ENCODE results near the gene PRLR. TPM values are rescaled to one million over a fixed set of nuclear protein-coding genes. Genes with fewer than 3 reads are reported as not detected.

PRLR gene
- total and polyA plus RNA-seq, 2 of the 13 experiments (the other 11 are each of a cell fraction or from before 2014, with no cell fraction given), result 12.2 to 13.3 TPM

DNA sequence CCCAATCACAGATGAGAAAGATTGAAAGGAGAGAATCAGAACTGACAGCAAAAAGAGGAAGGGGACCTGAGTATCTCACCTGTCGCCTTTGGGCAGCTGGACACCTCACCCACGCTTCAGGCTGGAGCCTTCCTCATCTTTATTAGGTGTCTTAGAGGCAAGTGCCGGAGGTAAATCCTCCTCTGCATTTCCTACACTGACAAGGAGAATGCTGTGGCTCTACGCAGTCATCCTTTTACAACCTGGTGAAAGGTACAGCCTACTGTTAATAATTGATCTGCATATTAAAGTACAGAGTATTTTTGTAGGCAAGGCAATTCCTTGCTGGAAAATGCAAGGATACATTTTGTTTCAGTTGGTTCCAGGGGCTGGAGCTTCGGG lies 34.8 kb downstream of the PRLR start:
- H3K4me2 ChIP-seq (ENCODE audit: low read depth, low read length), result peak overlapping the region; percentile 79
- no peak for DNase-seq (ENCODE audit: low spot score)
- H3K27me3 ChIP-seq (ENCODE audit: control insufficient read depth in 1 of 2, insufficient read depth in 2 of 2, low read length in 2 of 2), result no peaks in the 10 kb centered on the region
- in situ Hi-C loops (cut with HindIII; ENCODE audit: extremely low pct_ligation_motif_present, low pct_unique_long_range_greater_than_20kb) (loop anchor here (5.0 kb wide), 1 partner anchor 103 kb away; no protein-coding TSS in a partner anchor), intact Hi-C loops (cut with micrococcal nuclease; ENCODE audit: unreplicated experiment) (no loop called here)
- H2AFZ ChIP-seq (ENCODE audit: low read length), result peak overlapping the region; percentile 73
- POLR2A ChIA-PET, result interaction anchor here (1.4 to 1.5 kb wide), 2 partner anchors 13 to 61 kb away, joined by 4 to 5 read pairs; no protein-coding TSS in a partner anchor
- 82% methylated on average over 5 of the region's 5 CpGs for WGBS (ENCODE audit: low lambda C conversion rate)
- peak overlapping the region; percentile 48 to 63 (median 62); a peak in 3 of 6 replicates for H3K4me3 ChIP-seq (replicated peaks in 1 of 3; ENCODE audit: insufficient read depth in 1 of 3, low read depth in 2 of 3, low read length in 3 of 3)
- no TSS peak for BruUV-seq (replicated peaks)
- no peak for FAIRE-seq
- H3K27ac ChIP-seq (ENCODE audit: extremely low read length, insufficient read depth, low read length), result peak overlapping the region; percentile 46
- no peaks in the 10 kb centered on the region for H3K79me2 ChIP-seq (ENCODE audit: insufficient read depth, low read length)
- ATAC-seq, result peak; percentile 33
- no peaks in the 10 kb centered on the region for H4K20me1 ChIP-seq (ENCODE audit: insufficient read depth, low read length)
- peaks cover 60% of the 10 kb centered on the region for H3K4me1 ChIP-seq (ENCODE audit: insufficient read depth, low read length)
- no peaks in the 10 kb centered on the region; a peak in 1 of 5 replicates for H3K36me3 ChIP-seq (replicated peaks in 1 of 2; ENCODE audit: control insufficient read depth in 1 of 2, insufficient read depth in 2 of 2, low read length in 2 of 2)
- no peaks in the 10 kb centered on the region for H3K9me3 ChIP-seq (ENCODE audit: low read length)
- CTCF ChIA-PET (ENCODE audit: low intra/inter-chr PET ratio, low total read pairs), result no interaction called here
- H3K9ac ChIP-seq (ENCODE audit: insufficient read depth, low read depth, low read length), result peak overlapping the region; percentile 54; the same call in 1 of the 2 replicates
- no peak for TF ChIP-seq CHD2 (IDR thresholded peaks at IDR 0.05; ENCODE audit: low read depth, low read length)
- TF ChIP-seq, protein P1, sequence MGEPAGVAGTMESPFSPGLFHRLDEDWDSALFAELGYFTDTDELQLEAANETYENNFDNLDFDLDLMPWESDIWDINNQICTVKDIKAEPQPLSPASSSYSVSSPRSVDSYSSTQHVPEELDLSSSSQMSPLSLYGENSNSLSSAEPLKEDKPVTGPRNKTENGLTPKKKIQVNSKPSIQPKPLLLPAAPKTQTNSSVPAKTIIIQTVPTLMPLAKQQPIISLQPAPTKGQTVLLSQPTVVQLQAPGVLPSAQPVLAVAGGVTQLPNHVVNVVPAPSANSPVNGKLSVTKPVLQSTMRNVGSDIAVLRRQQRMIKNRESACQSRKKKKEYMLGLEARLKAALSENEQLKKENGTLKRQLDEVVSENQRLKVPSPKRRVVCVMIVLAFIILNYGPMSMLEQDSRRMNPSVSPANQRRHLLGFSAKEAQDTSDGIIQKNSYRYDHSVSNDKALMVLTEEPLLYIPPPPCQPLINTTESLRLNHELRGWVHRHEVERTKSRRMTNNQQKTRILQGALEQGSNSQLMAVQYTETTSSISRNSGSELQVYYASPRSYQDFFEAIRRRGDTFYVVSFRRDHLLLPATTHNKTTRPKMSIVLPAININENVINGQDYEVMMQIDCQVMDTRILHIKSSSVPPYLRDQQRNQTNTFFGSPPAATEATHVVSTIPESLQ (CRISPR knock-in tag; conservative IDR thresholded peaks at IDR 0.05), result no peak
- no peak for TF ChIP-seq ZNF431 (CRISPR knock-in tag; IDR thresholded peaks at IDR 0.05; ENCODE audit: borderline replicate concordance, low read depth)
- TF ChIP-seq ELF1 (CRISPR knock-in tag; IDR thresholded peaks at IDR 0.05), result no peak
- TF ChIP-seq ZNF713 (CRISPR knock-in tag; IDR thresholded peaks at IDR 0.05), result no peak
- no peak for TF ChIP-seq ZNF496 (CRISPR knock-in tag; IDR thresholded peaks at IDR 0.05; ENCODE audit: insufficient replicate concordance)
- TF ChIP-seq, protein P2, sequence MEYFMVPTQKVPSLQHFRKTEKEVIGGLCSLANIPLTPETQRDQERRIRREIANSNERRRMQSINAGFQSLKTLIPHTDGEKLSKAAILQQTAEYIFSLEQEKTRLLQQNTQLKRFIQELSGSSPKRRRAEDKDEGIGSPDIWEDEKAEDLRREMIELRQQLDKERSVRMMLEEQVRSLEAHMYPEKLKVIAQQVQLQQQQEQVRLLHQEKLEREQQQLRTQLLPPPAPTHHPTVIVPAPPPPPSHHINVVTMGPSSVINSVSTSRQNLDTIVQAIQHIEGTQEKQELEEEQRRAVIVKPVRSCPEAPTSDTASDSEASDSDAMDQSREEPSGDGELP (IDR thresholded peaks at IDR 0.05; ENCODE audit: borderline replicate concordance, low read depth), result 0 out of 2 replicates have a peak, but pooled peaks have one; percentile 2
- TF ChIP-seq REPIN1 (CRISPR knock-in tag; IDR thresholded peaks at IDR 0.05; ENCODE audit: borderline replicate concordance, low read depth), result no peak
- no peak for TF ChIP-seq ZBTB20 (CRISPR knock-in tag; IDR thresholded peaks at IDR 0.05; ENCODE audit: borderline replicate concordance, low read depth)
- TF ChIP-seq KLF9 (CRISPR knock-in tag; IDR thresholded peaks at IDR 0.05; ENCODE audit: low read depth), result no peak
- no peak for TF ChIP-seq ADNP (CRISPR knock-in tag; IDR thresholded peaks at IDR 0.05)
- TF ChIP-seq ZNF383 (CRISPR knock-in tag; IDR thresholded peaks at IDR 0.05; ENCODE audit: borderline replicate concordance), result no peak
- TF ChIP-seq EHMT2 (IDR thresholded peaks at IDR 0.05; ENCODE audit: borderline replicate concordance, low read depth, low read length), result peak; percentile 41; the same call in 1 of the 2 replicates
- TF ChIP-seq ZMYM2 (CRISPR knock-in tag; IDR thresholded peaks at IDR 0.05), result no peak
- TF ChIP-seq ZBTB8A (CRISPR knock-in tag; IDR thresholded peaks at IDR 0.05; ENCODE audit: borderline replicate concordance, low read depth), result no peak
- TF ChIP-seq TRIM24 (CRISPR knock-in tag; IDR thresholded peaks at IDR 0.05), result no peak
- TF ChIP-seq ZNF678 (CRISPR knock-in tag; IDR thresholded peaks at IDR 0.05), result no peak
- TF ChIP-seq RARA (CRISPR knock-in tag; IDR thresholded peaks at IDR 0.05), result 0 out of 2 replicates have a peak, but pooled peaks have one; percentile 1
- TF ChIP-seq HNF4A (CRISPR knock-in tag; IDR thresholded peaks at IDR 0.05), result no peak
- no peak for TF ChIP-seq ZNF619 (CRISPR knock-in tag; IDR thresholded peaks at IDR 0.05)
- TF ChIP-seq ZFY (CRISPR knock-in tag; IDR thresholded peaks at IDR 0.05), result peak; percentile 6; the same call in 1 of the 2 replicates
- TF ChIP-seq ZFX (CRISPR knock-in tag; IDR thresholded peaks at IDR 0.05; ENCODE audit: low read depth), result peak; percentile 4; the same call in 1 of the 2 replicates
- 0 out of 2 replicates have a peak, but pooled peaks have one; percentile 12 for TF ChIP-seq MYC (CRISPR knock-in tag; IDR thresholded peaks at IDR 0.05; ENCODE audit: borderline replicate concordance)
- TF ChIP-seq ZFP36 (IDR thresholded peaks at IDR 0.05; ENCODE audit: borderline replicate concordance, low read depth, low read length, partially characterized antibody), result no peak
